Karpas-422 (cell line): ENCODE results near the gene ZNF66. TPM values are rescaled to one million over a fixed set of nuclear protein-coding genes. Genes with fewer than 3 reads are reported as not detected.

Experiments used
- DNase-seq: peaks from one replicate; pipeline ENCODE4 v3.0.0-alpha.2; 2015
- H2AFZ ChIP-seq: fragments of 200-600 bp; sonication (generic); 2 replicates; pipeline ENCODE4 v1.6.1; 2014; ENCODE audit warnings: antibody characterized with exemption, low read length, mixed read lengths
- H3K27ac ChIP-seq: fragments of 200-600 bp; sonication (generic); 2 replicates; pipeline ENCODE4 v1.5.1; 2014; ENCODE audit warnings: mild to moderate bottlenecking, low read length, moderate library complexity
- H3K27me3 ChIP-seq: fragments of 200-600 bp; sonication (generic); 2 replicates; pipeline ENCODE4 v1.6.1; 2014; ENCODE audit warnings: low read length, mixed read lengths
- H3K36me3 ChIP-seq: fragments of 200-600 bp; sonication (generic); 2 replicates; pipeline ENCODE4 v1.6.1; 2014; ENCODE audit warnings: low read length, mixed read lengths; ENCODE audit not compliant: insufficient read depth
- H3K4me1 ChIP-seq: fragments of 200-600 bp; sonication (generic); 2 replicates; pipeline ENCODE4 v1.6.1; 2014; ENCODE audit warnings: mild to moderate bottlenecking, low read length, mixed read lengths
- H3K4me2 ChIP-seq: fragments of 200-600 bp; sonication (generic); 2 replicates; pipeline ENCODE4 v1.6.1; 2014; ENCODE audit warnings: low read length, low read depth, mild to moderate bottlenecking; ENCODE audit not compliant: poor library complexity, severe bottlenecking
- H3K4me3 ChIP-seq: fragments of 200-600 bp; sonication (generic); 2 replicates; pipeline ENCODE4 v1.5.1; 2014; ENCODE audit warnings: mild to moderate bottlenecking, antibody characterized with exemption, low read length, mixed read lengths
- H3K79me2 ChIP-seq: fragments of 200-600 bp; sonication (generic); 2 replicates; pipeline ENCODE4 v1.6.1; 2014; ENCODE audit warnings: mild to moderate bottlenecking, low read length, mixed read lengths
- H3K9ac ChIP-seq: fragments of 200-600 bp; sonication (generic); 2 replicates; pipeline ENCODE4 v1.6.0; 2014; ENCODE audit warnings: low read length
- H3K9me2 ChIP-seq: fragments of 200-600 bp; sonication (generic), shearing (Covaris generic); replicated peaks from 2 replicates; pipeline ENCODE4 v1.6.0; 2014; ENCODE audit warnings: mild to moderate bottlenecking, low read length, moderate library complexity; ENCODE audit not compliant: insufficient read depth
- H3K9me3 ChIP-seq: fragments of 300-700, 200-600 bp; sonication (generic); 2 replicates; pipeline ENCODE4 v1.6.1; 2014; ENCODE audit warnings: low read length, mixed read lengths
- H4K20me1 ChIP-seq: fragments of 200-600 bp; sonication (generic); 2 replicates; pipeline ENCODE4 v1.6.1; 2014; ENCODE audit warnings: mild to moderate bottlenecking, antibody characterized with exemption, low read length, low read depth; ENCODE audit not compliant: insufficient read depth
- total RNA-seq: library from RNA; depleted of rRNA; stranded (reverse); fragments of >200 nt; shearing (Covaris generic); gene quantifications from 2 replicates; pipeline ENCODE4 v1.2.3, GENCODE V29; 2014; ENCODE audit warnings: low replicate concordance; rRNA removed

Gene ZNF66
- total RNA-seq, 1 experiment from 2014 or later: 30.5 TPM

- Histone ChIP-seq H3K79me2 (no peaks in the 10 kb centered on the region), H3K9ac (no peak overlapping the region), H3K27ac (no peak overlapping the region), H2AFZ (no peak overlapping the region), H3K4me3 (no peak overlapping the region), H3K4me1 (no peaks in the 10 kb centered on the region), H3K36me3 (no peaks in the 10 kb centered on the region; the same call in 1 of the 2 replicates), H3K27me3 (no peaks in the 10 kb centered on the region), H3K9me3 (peaks cover 17% of the 10 kb centered on the region), H4K20me1 (no peaks in the 10 kb centered on the region), H3K4me2 (no peak overlapping the region), H3K9me2 (no peaks in the 10 kb centered on the region)
- DNase-seq: no peak
Observed at GRCh38 chr19:20840371-20840770, 64.3 kb downstream of the ZNF66 start.

Other genes with a start within 250 kb of the ZNF66 start
- gene ZNF737, start 210.5 kb upstream of the ZNF66 start, total RNA-seq: 21.2 and 39.7 TPM in 2 replicates
- gene ZNF626, start 114.7 kb upstream of the ZNF66 start, total RNA-seq: not detected in 2 replicates
- gene ZNF85, start 146.9 kb downstream of the ZNF66 start, total RNA-seq: 20.1 and 43.4 TPM in 2 replicates
- gene ZNF430, start 244.4 kb downstream of the ZNF66 start, total RNA-seq: 22.7 and 34.8 TPM in 2 replicates